K562 (cell line): Measurements from ENCODE around the gene AHCYL2. TPM values are rescaled to one million over a fixed set of nuclear protein-coding genes. Genes with fewer than 3 reads are reported as not detected.

ENCODE experiments used
- ADNP ChIP-seq: fragments of 200-800 bp; sonication (Bioruptor generic); IDR thresholded peaks from 2 replicates; pipeline ENCODE4 v1.6.1; 2016; ENCODE audit warnings: missing genetic modification characterization, missing compliant biosample characterization
- ARNT ChIP-seq, 2 experiments: fragments of 450-650 bp; IDR thresholded peaks; 2 replicates each; pipeline ENCODE4 v1.6.1; 2016; ENCODE audit warnings: mild to moderate bottlenecking in 1 of 2
- ASH1L ChIP-seq: fragments of 450-650 bp; IDR thresholded peaks from 2 replicates; pipeline ENCODE4 v1.6.1; 2018; ENCODE audit warnings: borderline replicate concordance, mild to moderate bottlenecking, low read depth; ENCODE audit not compliant: partially characterized antibody
- BCL6 ChIP-seq: fragments of 250-450 bp; sonication (Bioruptor Pico); IDR thresholded peaks from 2 replicates; pipeline ENCODE4 v1.4.0; 2020
- BRCA1 ChIP-seq, 2 experiments: fragments of 450-650 bp in 1 of 2; sonication (generic) in 1 of 2; formaldehyde crosslinking in 1 of 2; IDR thresholded peaks; 2 replicates each; pipeline versions ENCODE4 v1.5.0 to v1.6.1; 2017 to 2020; ENCODE audit warnings: mild to moderate bottlenecking in 1 of 2, missing genetic modification reagents in 1 of 2
- ELF1 ChIP-seq: fragments of 200-800 bp; sonication (Bioruptor generic); IDR thresholded peaks from 2 replicates; pipeline ENCODE4 v1.6.1; 2016; ENCODE audit warnings: missing genetic modification characterization, missing compliant biosample characterization
- GABPB1 ChIP-seq: sonication (generic); formaldehyde crosslinking; IDR thresholded peaks from 2 replicates; pipeline ENCODE4 v1.8.0; 2022; ENCODE audit warnings: mild to moderate bottlenecking, missing genetic modification reagents
- HOMEZ ChIP-seq: fragments of 250-450 bp; sonication (Bioruptor Pico); IDR thresholded peaks from 2 replicates; pipeline ENCODE4 v1.4.0; 2020; ENCODE audit warnings: mild to moderate bottlenecking, moderate library complexity
- IRF9 ChIP-seq: fragments of 450-650 bp; IDR thresholded peaks from 2 replicates; pipeline ENCODE4 v1.6.1; 2016; ENCODE audit warnings: missing biosample characterization, missing genetic modification characterization
- KLF6 ChIP-seq: fragments of 250-450 bp; sonication (Bioruptor Pico); IDR thresholded peaks from 2 replicates; pipeline ENCODE4 v1.4.0; 2020; ENCODE audit warnings: mild to moderate bottlenecking, moderate library complexity, borderline replicate concordance
- NR4A1 ChIP-seq, 2 experiments: fragments of 250-450 bp in 1 of 2; fragments of 450-650 bp in 1 of 2; sonication (Bioruptor Pico) in 1 of 2; IDR thresholded peaks; 2 replicates each; pipeline versions ENCODE4 v1.4.0 to v1.6.1; 2016 to 2020; ENCODE audit warnings: mild to moderate bottlenecking in 2 of 2, missing compliant biosample characterization in 1 of 2, missing genetic modification characterization in 1 of 2, moderate library complexity in 1 of 2
- POLR2AphosphoS5 ChIP-seq: IDR thresholded peaks from 2 replicates; pipeline ENCODE4 v1.6.1; 2011; ENCODE audit warnings: mild to moderate bottlenecking, low read depth, low read length, moderate library complexity; ENCODE audit not compliant: control insufficient read depth, insufficient read depth
- SMAD2 ChIP-seq: fragments of 150-350 bp; IDR thresholded peaks from 2 replicates; pipeline ENCODE4 v1.6.1; 2014; ENCODE audit warnings: low read depth, mild to moderate bottlenecking, low read length
- SMAD4 ChIP-seq: fragments of 250-450 bp; sonication (Bioruptor Pico); conservative IDR thresholded peaks from 2 replicates; pipeline ENCODE4 v1.8.0; 2021; ENCODE audit warnings: inconsistent platforms, mild to moderate bottlenecking, moderate library complexity
- TEAD1 ChIP-seq, 2 experiments: fragments of 450-650 bp in 1 of 2; sonication (generic) in 1 of 2; formaldehyde crosslinking; IDR thresholded peaks; 2 replicates each; pipeline versions ENCODE4 v1.4.0 to v1.8.0; 2020 to 2022; ENCODE audit warnings: mild to moderate bottlenecking in 2 of 2, missing genetic modification reagents in 1 of 2
- WHSC1 ChIP-seq: IDR thresholded peaks from one replicate; pipeline ENCODE4 v1.6.1; 2012; ENCODE audit warnings: low read length, control low read depth, inconsistent platforms
- ZNF232 ChIP-seq: sonication (generic); formaldehyde crosslinking; IDR thresholded peaks from 2 replicates; pipeline ENCODE4 v1.8.0; 2022; ENCODE audit warnings: mild to moderate bottlenecking, missing genetic modification reagents
- ZNF507 ChIP-seq: conservative IDR thresholded peaks from 2 replicates; pipeline ENCODE4 v1.6.1; 2017; ENCODE audit warnings: missing genetic modification characterization, missing compliant biosample characterization
- ZNF830 ChIP-seq: fragments of 250-450 bp; sonication (Bioruptor Pico); IDR thresholded peaks from 2 replicates; pipeline ENCODE4 v1.5.0; 2021; ENCODE audit warnings: mild to moderate bottlenecking
- polyA plus RNA-seq, 8 experiments: library from polyadenylated mRNA; depleted of rRNA in 4 of 8; stranded (reverse) in 5 of 8; unstranded in 3 of 8; fragments of >200 nt; fragmentation: Nextera tagmentation in 2 of 8; fragmentation: Illumina TruSeq in 1 of 8; extraction: Ambion mirVana in 2 of 8; extraction: Trizol in 1 of 8; gene quantifications; 2 replicates each; pipeline versions ENCODE4 v1.2.1 to v1.2.3, GENCODE V29; 2011 to 2014; ENCODE audit warnings: inconsistent platforms in 1 of 8, missing spikeins in 1 of 8
- total RNA-seq, 7 experiments: library from RNA; depleted of rRNA in 6 of 7; stranded (reverse); fragments of >200 nt in 6 of 7; fragmentation: Illumina TruSeq in 2 of 7; extraction: Trizol in 2 of 7; gene quantifications; 2 replicates each; pipeline versions ENCODE4 v1.2.1 to v1.2.3, GENCODE V29; 2011 to 2021; ENCODE audit warnings: low replicate concordance in 1 of 7
- TF ChIP-seq, protein P1 (sequence below), 2 experiments: fragments of 150-350 bp in 1 of 2; IDR thresholded peaks; 2 replicates each; pipeline ENCODE4 v1.6.1; 2012 to 2016; ENCODE audit warnings: low read depth in 2 of 2, low read length in 2 of 2, mild to moderate bottlenecking in 1 of 2, moderate library complexity in 1 of 2
- TF ChIP-seq, protein P2 (sequence below): fragments of 450-650 bp; IDR thresholded peaks from 2 replicates; pipeline ENCODE4 v1.6.1; 2016; ENCODE audit warnings: antibody characterized with exemption

AHCYL2 gene
- total and polyA plus RNA-seq, 9 of the 15 experiments (the other 6 are each of a cell fraction or from before 2014, with no cell fraction given): 0.93 to 10.5 (median 5.2) TPM

DNA sequence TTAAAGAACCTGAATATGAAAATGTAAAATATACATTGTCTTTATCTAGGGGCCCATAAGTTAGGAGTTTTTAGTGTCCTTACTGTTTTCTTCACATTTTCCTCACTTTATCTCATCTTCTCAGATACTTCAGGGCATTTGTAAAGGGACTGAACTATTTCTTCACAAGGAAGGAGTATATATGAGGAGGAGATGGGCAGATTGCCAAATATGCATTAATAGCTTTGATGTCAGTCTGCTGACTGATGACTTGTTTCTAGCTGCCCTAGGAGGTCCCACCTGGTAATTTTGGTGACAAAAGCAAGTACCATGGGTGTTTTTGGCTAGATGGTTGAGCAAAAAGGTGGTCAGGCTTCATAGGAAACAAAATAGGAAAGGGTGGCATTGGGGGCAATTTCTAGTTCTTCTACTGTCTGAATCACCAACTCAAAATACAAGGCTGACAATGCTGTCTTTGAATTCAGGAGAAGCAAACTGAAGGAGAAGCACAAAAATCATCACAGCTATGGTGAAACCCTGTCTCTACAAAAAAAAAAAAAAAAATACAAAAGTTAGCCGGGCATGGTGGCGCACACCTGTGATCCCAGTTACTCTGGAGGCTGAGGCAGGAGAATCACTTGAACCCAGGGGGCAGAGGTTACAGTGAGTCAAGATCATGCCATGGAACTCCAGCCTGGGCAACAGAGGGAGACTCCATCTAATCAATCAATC is 199.0 kb downstream of the AHCYL2 start (continued):
- TF ChIP-seq, protein P1, sequence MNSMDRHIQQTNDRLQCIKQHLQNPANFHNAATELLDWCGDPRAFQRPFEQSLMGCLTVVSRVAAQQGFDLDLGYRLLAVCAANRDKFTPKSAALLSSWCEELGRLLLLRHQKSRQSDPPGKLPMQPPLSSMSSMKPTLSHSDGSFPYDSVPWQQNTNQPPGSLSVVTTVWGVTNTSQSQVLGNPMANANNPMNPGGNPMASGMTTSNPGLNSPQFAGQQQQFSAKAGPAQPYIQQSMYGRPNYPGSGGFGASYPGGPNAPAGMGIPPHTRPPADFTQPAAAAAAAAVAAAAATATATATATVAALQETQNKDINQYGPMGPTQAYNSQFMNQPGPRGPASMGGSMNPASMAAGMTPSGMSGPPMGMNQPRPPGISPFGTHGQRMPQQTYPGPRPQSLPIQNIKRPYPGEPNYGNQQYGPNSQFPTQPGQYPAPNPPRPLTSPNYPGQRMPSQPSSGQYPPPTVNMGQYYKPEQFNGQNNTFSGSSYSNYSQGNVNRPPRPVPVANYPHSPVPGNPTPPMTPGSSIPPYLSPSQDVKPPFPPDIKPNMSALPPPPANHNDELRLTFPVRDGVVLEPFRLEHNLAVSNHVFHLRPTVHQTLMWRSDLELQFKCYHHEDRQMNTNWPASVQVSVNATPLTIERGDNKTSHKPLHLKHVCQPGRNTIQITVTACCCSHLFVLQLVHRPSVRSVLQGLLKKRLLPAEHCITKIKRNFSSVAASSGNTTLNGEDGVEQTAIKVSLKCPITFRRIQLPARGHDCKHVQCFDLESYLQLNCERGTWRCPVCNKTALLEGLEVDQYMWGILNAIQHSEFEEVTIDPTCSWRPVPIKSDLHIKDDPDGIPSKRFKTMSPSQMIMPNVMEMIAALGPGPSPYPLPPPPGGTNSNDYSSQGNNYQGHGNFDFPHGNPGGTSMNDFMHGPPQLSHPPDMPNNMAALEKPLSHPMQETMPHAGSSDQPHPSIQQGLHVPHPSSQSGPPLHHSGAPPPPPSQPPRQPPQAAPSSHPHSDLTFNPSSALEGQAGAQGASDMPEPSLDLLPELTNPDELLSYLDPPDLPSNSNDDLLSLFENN (IDR thresholded peaks at IDR 0.05; ENCODE audit: low read depth in 2 of 2, low read length in 2 of 2): no peak
- TF ChIP-seq ZNF507 (no peak), ELF1 (no peak), POLR2AphosphoS5 (peak; percentile 60), SMAD4 (CRISPR knock-in tag) (no peak), BRCA1 (IDR thresholded peaks at IDR 0.05) (no peak), BRCA1 (CRISPR knock-in tag; IDR thresholded peaks at IDR 0.05) (no peak), HOMEZ (CRISPR knock-in tag) (no peak), ASH1L (no peak), ZNF232 (CRISPR knock-in tag) (no peak), BCL6 (CRISPR knock-in tag) (no peak), WHSC1 (no peak), TEAD1 (CRISPR knock-in tag; IDR thresholded peaks at IDR 0.05) (0 out of 4 replicates have a peak, but pooled peaks of 1 of the 2 experiments have one; percentile 50), NR4A1 (CRISPR knock-in tag; IDR thresholded peaks at IDR 0.05) (no peak), NR4A1 (tag; IDR thresholded peaks at IDR 0.05) (no peak), IRF9 (tag) (no peak), ZNF830 (CRISPR knock-in tag) (no peak), GABPB1 (CRISPR knock-in tag) (no peak), ADNP (tag) (no peak), KLF6 (CRISPR knock-in tag) (no peak), SMAD2 (no peak), ARNT (IDR thresholded peaks at IDR 0.05) (no peak)
- TF ChIP-seq, protein P2, sequence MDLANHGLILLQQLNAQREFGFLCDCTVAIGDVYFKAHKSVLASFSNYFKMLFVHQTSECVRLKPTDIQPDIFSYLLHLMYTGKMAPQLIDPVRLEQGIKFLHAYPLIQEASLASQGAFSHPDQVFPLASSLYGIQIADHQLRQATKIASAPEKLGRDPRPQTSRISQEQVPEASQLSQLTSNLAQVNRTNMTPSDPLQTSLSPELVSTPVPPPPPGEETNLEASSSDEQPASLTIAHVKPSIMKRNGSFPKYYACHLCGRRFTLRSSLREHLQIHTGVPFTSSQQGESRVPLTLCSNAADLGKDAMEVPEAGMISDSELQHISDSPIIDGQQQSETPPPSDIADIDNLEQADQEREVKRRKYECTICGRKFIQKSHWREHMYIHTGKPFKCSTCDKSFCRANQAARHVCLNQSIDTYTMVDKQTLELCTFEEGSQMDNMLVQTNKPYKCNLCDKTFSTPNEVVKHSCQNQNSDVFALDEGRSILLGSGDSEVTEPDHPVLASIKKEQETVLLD: no peak; the same call in 1 of the 2 replicates
